GM12878 (cell line): Measurements from ENCODE around the gene SYCN. TPM values are rescaled to one million over a fixed set of nuclear protein-coding genes. Genes with fewer than 3 reads are reported as not detected.

Experiments used
- ATAC-seq: fragments of 200-7000 bp; cut with Tn5 transposase; 3 replicates; pipeline ENCODE4 v1.9.1; 2020; ENCODE audit warnings: mild to moderate bottlenecking, moderate library complexity
- BruUV-seq: library from RNA; stranded (reverse); fragments of 400-500 nt; replicated peaks from 2 replicates; lab custom pipeline; 2021; lab: Mats Ljungman, UMichigan
- CTCF ChIA-PET: fragments of 300-600 bp; sonication (Branson Sonifier 250); formaldehyde crosslinking; extraction: SDS; loops from one replicate; lab custom pipeline; 2021; ENCODE audit warnings: inconsistent platforms; lab: Yijun Ruan, JAX
- POLR2A ChIA-PET: fragments of 350-600 bp; formaldehyde crosslinking; extraction: SDS; loops from one replicate; lab custom pipeline; 2021; ENCODE audit warnings: inconsistent platforms; lab: Charles Lee
- RAD21 ChIA-PET: fragments of 300-600 bp; sonication (Branson Sonifier 250); formaldehyde crosslinking; loops from one replicate; lab custom pipeline; 2023; ENCODE audit warnings: antibody characterized with exemption; ENCODE audit not compliant: unreplicated experiment; lab: Charles Lee
- SMC1A ChIA-PET: fragments of 300-600 bp; sonication (Branson Sonifier 250); formaldehyde crosslinking; loops from one replicate; lab custom pipeline; 2023; ENCODE audit not compliant: unreplicated experiment, uncharacterized antibody; lab: Charles Lee
- DNase-seq: peaks from one replicate; pipeline ENCODE4 v3.0.0-alpha.2; 2011; ENCODE audit warnings: low read depth, low spot score
- FAIRE-seq: peaks from 3 replicates; lab custom pipeline; 2011; peaks lifted over from hg19 to GRCh38; lab: Jason Lieb, UNC
- H2AFZ ChIP-seq: 2 replicates; pipeline ENCODE4 v1.6.0; 2011; ENCODE audit warnings: low read depth, low read length, control low read depth; ENCODE audit not compliant: control insufficient read depth
- H3K27ac ChIP-seq: 2 replicates; pipeline ENCODE4 v1.5.1; 2011; ENCODE audit warnings: control low read depth; ENCODE audit not compliant: control insufficient read depth, insufficient read depth
- H3K27me3 ChIP-seq, 2 experiments: replicated peaks in 1 of 2; 2 replicates each; pipeline versions ENCODE4 v1.6.0 to v1.6.1; 2011; ENCODE audit warnings: low read length in 1 of 2; ENCODE audit not compliant: control insufficient read depth in 2 of 2, insufficient read depth in 2 of 2
- H3K36me3 ChIP-seq, 2 experiments: 2 replicates each; pipeline ENCODE4 v1.5.1; 2011; ENCODE audit warnings: low read length in 1 of 2; ENCODE audit not compliant: control insufficient read depth in 2 of 2, insufficient read depth in 2 of 2
- H3K4me1 ChIP-seq: 2 replicates; pipeline ENCODE4 v1.6.1; 2011; ENCODE audit warnings: mild to moderate bottlenecking, low read length, moderate library complexity, mixed read lengths; ENCODE audit not compliant: control insufficient read depth, insufficient read depth
- H3K4me2 ChIP-seq: 2 replicates; pipeline ENCODE4 v1.6.0; 2011; ENCODE audit warnings: control low read depth; ENCODE audit not compliant: control insufficient read depth, insufficient read depth
- H3K4me3 ChIP-seq: fragments of 200-600 bp; sonication (generic); 2 replicates; pipeline ENCODE4 v1.5.1; 2016
- H3K79me2 ChIP-seq: 2 replicates; pipeline ENCODE4 v1.6.0; 2011; ENCODE audit warnings: low read length; ENCODE audit not compliant: control insufficient read depth, insufficient read depth
- H3K9ac ChIP-seq: 2 replicates; pipeline ENCODE4 v1.8.0; 2011; ENCODE audit warnings: low read length, control low read depth, mixed read lengths; ENCODE audit not compliant: control insufficient read depth, insufficient read depth
- H3K9me3 ChIP-seq: replicated peaks from 3 replicates; pipeline ENCODE4 v1.5.1; 2011; ENCODE audit warnings: mild to moderate bottlenecking, low read length; ENCODE audit not compliant: control insufficient read depth, insufficient read depth
- H4K20me1 ChIP-seq: 2 replicates; pipeline ENCODE4 v1.6.0; 2011; ENCODE audit not compliant: control insufficient read depth, insufficient read depth
- IKZF1 ChIP-seq: fragments of 450-650 bp; conservative IDR thresholded peaks from 2 replicates; pipeline ENCODE4 v1.6.1; 2017; ENCODE audit warnings: antibody characterized with exemption, mild to moderate bottlenecking
- MYB ChIP-seq: fragments of 150-350 bp; IDR thresholded peaks from 2 replicates; pipeline ENCODE4 v1.6.1; 2014; ENCODE audit warnings: mild to moderate bottlenecking, low read depth, low read length, borderline replicate concordance
- NFYB ChIP-seq: IDR thresholded peaks from 2 replicates; pipeline ENCODE4 v1.6.1; 2011; ENCODE audit warnings: low read depth, mild to moderate bottlenecking, low read length, improper control_type of control experiment, moderate library complexity; ENCODE audit not compliant: insufficient read depth
- RAD51 ChIP-seq: fragments of 450-650 bp; IDR thresholded peaks from 2 replicates; pipeline ENCODE4 v1.6.1; 2016; ENCODE audit warnings: moderate library complexity, mild to moderate bottlenecking, inconsistent platforms
- RBBP5 ChIP-seq: fragments of 200-600 bp; sonication (generic); conservative IDR thresholded peaks from 2 replicates; pipeline ENCODE4 v1.6.1; 2016
- SIX5 ChIP-seq: IDR thresholded peaks from 2 replicates; pipeline ENCODE4 v1.6.1; 2011; ENCODE audit warnings: mild to moderate bottlenecking, low read depth, low read length, moderate library complexity; ENCODE audit not compliant: severe bottlenecking
- SP1 ChIP-seq: IDR thresholded peaks from one replicate; pipeline ENCODE4 v1.6.1; 2011; ENCODE audit warnings: low read depth, low read length
- SPI1 ChIP-seq: IDR thresholded peaks from 2 replicates; pipeline ENCODE4 v1.6.1; 2011; ENCODE audit warnings: low read depth, mild to moderate bottlenecking, low read length, moderate library complexity, borderline replicate concordance; ENCODE audit not compliant: insufficient read depth
- TAF1 ChIP-seq: IDR thresholded peaks from 2 replicates; pipeline ENCODE4 v1.6.1; 2011; ENCODE audit warnings: mild to moderate bottlenecking, low read depth, low read length, borderline replicate concordance
- TBL1XR1 ChIP-seq: IDR thresholded peaks from 2 replicates; pipeline ENCODE4 v1.6.1; 2012; ENCODE audit warnings: low read depth, low read length, improper control_type of control experiment
- TCF7 ChIP-seq: IDR thresholded peaks from 2 replicates; pipeline ENCODE4 v1.6.1; 2014; ENCODE audit warnings: antibody characterized with exemption, borderline replicate concordance
- WRNIP1 ChIP-seq: IDR thresholded peaks from 2 replicates; pipeline ENCODE4 v1.6.1; 2011; ENCODE audit warnings: low read depth, low read length, improper control_type of control experiment, borderline replicate concordance
- WGBS: methylation state at CpG from one replicate; pipeline ENCODE4 v1.1.6; 2016; ENCODE audit warnings: low lambda C conversion rate; ENCODE audit not compliant: insufficient replicate concordance, insufficient coverage; ENCODE audit errors: missing lambda C conversion rate; 5-methylcytosine and 5-hydroxymethylcytosine counted together
- in situ Hi-C: fragments of 300-500 bp; cut with MboI; formaldehyde crosslinking; loops from 9 replicates; pipeline ENCODE4 v1.14.3; 2018; ENCODE audit warnings: mixed read lengths
- intact Hi-C: fragments of 100-400 bp; cut with micrococcal nuclease; formaldehyde crosslinking; loops from one replicate; pipeline ENCODE4 v1.14.2; 2022; ENCODE audit not compliant: unreplicated experiment
- polyA plus RNA-seq, 11 experiments: library from polyadenylated mRNA; depleted of rRNA in 4 of 11; unstranded in 6 of 11; stranded (reverse) in 5 of 11; fragments of >200 nt; fragmentation: Nextera tagmentation in 4 of 11; fragmentation: Illumina TruSeq in 1 of 11; extraction: Ambion mirVana in 4 of 11; extraction: Trizol in 1 of 11; gene quantifications; 1 replicate in 1 of 11; 2 replicates in 10 of 11; pipeline versions ENCODE4 v1.2.1 to v1.2.3, GENCODE V29; 2011 to 2016; ENCODE audit warnings: inconsistent platforms in 2 of 11, missing spikeins in 2 of 11, low read depth in 1 of 11
- total RNA-seq, 4 experiments: library from RNA; depleted of rRNA in 3 of 4; stranded (reverse); fragments of >200 nt in 3 of 4; fragmentation: Illumina TruSeq in 1 of 4; extraction: Trizol in 1 of 4; gene quantifications; 2 replicates each; pipeline versions ENCODE4 v1.2.1 to v1.2.3, GENCODE V29; 2013 to 2021
- TF ChIP-seq, protein P1 (sequence below): IDR thresholded peaks from 2 replicates; pipeline ENCODE4 v1.6.1; 2012; ENCODE audit warnings: low read depth, low read length, improper control_type of control experiment

Gene SYCN
- total and polyA plus RNA-seq, 10 of the 15 experiments (the other 5 are each of a cell fraction or from before 2014, with no cell fraction given), result 0.54 TPM; not detected in 9

DNA sequence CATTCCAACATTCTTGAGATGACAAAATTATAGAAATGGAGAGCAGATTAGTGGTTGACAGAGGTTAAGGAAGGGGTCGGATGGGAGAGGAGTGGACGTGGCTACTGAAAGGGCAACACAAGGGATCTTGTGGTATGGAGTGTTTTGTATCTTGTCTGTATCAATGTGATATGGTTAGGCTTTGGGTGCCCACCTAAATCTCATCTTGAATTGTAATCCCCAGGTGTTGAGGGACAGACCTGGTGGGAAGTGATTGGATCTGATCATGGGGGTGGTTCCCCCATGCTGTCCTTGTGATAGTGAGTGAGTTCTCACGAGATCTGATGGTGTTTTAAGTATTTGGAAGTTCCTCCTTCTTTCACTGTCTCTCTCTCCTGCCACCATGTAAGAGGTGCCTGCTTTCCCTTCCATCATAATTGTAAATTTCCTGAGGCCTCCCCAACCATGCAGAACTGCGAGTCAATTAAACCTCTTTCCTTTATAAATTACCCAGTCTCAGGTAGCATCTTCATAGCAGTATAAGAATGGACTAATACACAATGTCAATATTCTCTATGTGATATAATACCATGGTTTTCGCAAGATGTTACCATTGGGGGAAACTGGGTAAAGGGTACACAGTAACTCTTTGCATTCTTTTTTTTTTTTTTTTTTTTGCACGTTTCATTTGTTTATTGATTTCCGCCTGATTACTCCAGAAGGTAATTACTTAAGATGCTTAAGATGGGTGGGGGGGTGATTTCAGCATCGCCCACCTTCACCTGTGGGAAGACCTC, 49.5 kb upstream of the SYCN start:
- TF ChIP-seq NFYB, result no peak
- TF ChIP-seq TCF7, result no peak
- TF ChIP-seq SIX5, result no peak
- TF ChIP-seq TAF1, result no peak
- TF ChIP-seq SPI1, result no peak
- TF ChIP-seq IKZF1, result no peak
- TF ChIP-seq MYB, result no peak
- TF ChIP-seq, protein P1, sequence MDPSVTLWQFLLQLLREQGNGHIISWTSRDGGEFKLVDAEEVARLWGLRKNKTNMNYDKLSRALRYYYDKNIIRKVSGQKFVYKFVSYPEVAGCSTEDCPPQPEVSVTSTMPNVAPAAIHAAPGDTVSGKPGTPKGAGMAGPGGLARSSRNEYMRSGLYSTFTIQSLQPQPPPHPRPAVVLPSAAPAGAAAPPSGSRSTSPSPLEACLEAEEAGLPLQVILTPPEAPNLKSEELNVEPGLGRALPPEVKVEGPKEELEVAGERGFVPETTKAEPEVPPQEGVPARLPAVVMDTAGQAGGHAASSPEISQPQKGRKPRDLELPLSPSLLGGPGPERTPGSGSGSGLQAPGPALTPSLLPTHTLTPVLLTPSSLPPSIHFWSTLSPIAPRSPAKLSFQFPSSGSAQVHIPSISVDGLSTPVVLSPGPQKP, result no peak
- no peak for TF ChIP-seq TBL1XR1
- TF ChIP-seq RBBP5, result no peak
- TF ChIP-seq RAD51, result no peak
- no peak for TF ChIP-seq SP1
- no peak for TF ChIP-seq WRNIP1
- Histone ChIP-seq H3K79me2 (no peaks in the 10 kb centered on the region), H3K27me3 (peaks cover 2% of the 10 kb centered on the region in 2 experiments; a peak in 3 of 4 replicates), H3K27ac (no peak overlapping the region), H3K36me3 (no peaks in the 10 kb centered on the region), H2AFZ (no peak overlapping the region), H3K4me3 (no peak overlapping the region), H3K4me2 (no peak overlapping the region), H3K4me1 (no peaks in the 10 kb centered on the region), H3K9me3 (no peaks in the 10 kb centered on the region), H4K20me1 (no peaks in the 10 kb centered on the region), H3K9ac (no peak overlapping the region)
- POLR2A ChIA-PET, result no interaction called here
- WGBS, result 40% methylated on average over 8 of the region's 8 CpGs
- in situ Hi-C loops, result no loop called here
- FAIRE-seq, result no peak
- intact Hi-C loops, result no loop called here
- SMC1A ChIA-PET, result interaction anchor here (1.1 kb wide), 1 partner anchor 40 kb away, joined by 6 read pairs; no protein-coding TSS in a partner anchor
- BruUV-seq, result no TSS peak
- CTCF ChIA-PET, result no interaction called here
- no peak for DNase-seq
- ATAC-seq, result no peak
- RAD21 ChIA-PET, result no interaction called here
